SK-N-SH (cell line): ENCODE results near the gene SNCA. TPM values are rescaled to one million over a fixed set of nuclear protein-coding genes. Genes with fewer than 3 reads are reported as not detected.

Source experiments
- CTCF ChIA-PET: fragments of 300-600, 350-600 bp; formaldehyde crosslinking; extraction: SDS; loops from one replicate; lab custom pipeline; 2021; lab: Yijun Ruan, JAX
- POLR2A ChIA-PET: fragments of 350-600 bp; sonication (Branson Sonifier 250); formaldehyde crosslinking; extraction: SDS; loops from one replicate; lab custom pipeline; 2020; ENCODE audit warnings: antibody characterized with exemption, inconsistent platforms; lab: Yijun Ruan, JAX
- DNase-seq: peaks from one replicate; pipeline ENCODE4 v3.0.0; 2012
- H2AFZ ChIP-seq: fragments of 200-600 bp; sonication (generic); 2 replicates; pipeline ENCODE4 v1.8.1; 2016; ENCODE audit warnings: antibody characterized with exemption, mild to moderate bottlenecking, low read depth
- H3F3A ChIP-seq: fragments of 200-600 bp; sonication (generic); replicated peaks from 2 replicates; pipeline ENCODE3; 2016; ENCODE audit warnings: antibody characterized with exemption, mild to moderate bottlenecking; ENCODE audit not compliant: insufficient read depth
- H3K27ac ChIP-seq, 2 experiments: fragments of 200-500 bp in 1 of 2; fragments of 200-600 bp in 1 of 2; sonication (Bioruptor generic) in 1 of 2; sonication (generic), shearing (Covaris generic) in 1 of 2; 2 replicates each; pipeline versions ENCODE4 v1.5.1 to v1.6.1; 2014 to 2016; ENCODE audit warnings: low read depth in 2 of 2, inconsistent platforms in 1 of 2, low read length in 1 of 2, mild to moderate bottlenecking in 1 of 2, mixed read lengths in 1 of 2
- H3K27me3 ChIP-seq: fragments of 200-600 bp; sonication (generic), shearing (Covaris generic); 2 replicates; pipeline ENCODE4 v1.6.1; 2016; ENCODE audit warnings: mixed run types; ENCODE audit not compliant: insufficient read depth
- H3K36me3 ChIP-seq, 2 experiments: fragments of 200-500 bp in 1 of 2; fragments of 200-600 bp in 1 of 2; sonication (Bioruptor generic) in 1 of 2; sonication (generic) in 1 of 2; replicated peaks in 1 of 2; 2 replicates each; pipeline versions ENCODE3 to v1.5.1; 2014 to 2016; ENCODE audit warnings: low read length in 1 of 2, mild to moderate bottlenecking in 1 of 2; ENCODE audit not compliant: insufficient read depth in 2 of 2, control insufficient read depth in 1 of 2
- H3K4me1 ChIP-seq, 2 experiments: fragments of 200-500 bp in 1 of 2; fragments of 200-600 bp in 1 of 2; sonication (Bioruptor generic) in 1 of 2; sonication (generic), shearing (Covaris generic) in 1 of 2; 2 replicates each; pipeline versions ENCODE4 v1.5.1 to v1.6.1; 2014 to 2016; ENCODE audit warnings: low read depth in 1 of 2, low read length in 1 of 2, mixed run types in 1 of 2; ENCODE audit not compliant: insufficient read depth in 2 of 2, control insufficient read depth in 1 of 2
- H3K4me2 ChIP-seq: fragments of 200-600 bp; sonication (generic), shearing (Covaris generic); 2 replicates; pipeline ENCODE4 v1.6.1; 2017; ENCODE audit warnings: mixed run types
- H3K4me3 ChIP-seq, 2 experiments: fragments of 200-500 bp in 1 of 2; fragments of 200-600 bp in 1 of 2; sonication (Bioruptor generic) in 1 of 2; sonication (generic), shearing (Covaris generic) in 1 of 2; 2 replicates each; pipeline versions ENCODE4 v1.5.1 to v1.8.1; 2014 to 2016; ENCODE audit warnings: low read depth in 2 of 2, inconsistent platforms in 1 of 2, low read length in 1 of 2, mild to moderate bottlenecking in 1 of 2, mixed read lengths in 1 of 2, moderate library complexity in 1 of 2
- H3K79me2 ChIP-seq: fragments of 200-600 bp; sonication (generic); 2 replicates; pipeline ENCODE4 v1.8.1; 2017; ENCODE audit warnings: mild to moderate bottlenecking; ENCODE audit not compliant: insufficient read depth
- H3K9ac ChIP-seq: fragments of 200-600 bp; sonication (generic); 2 replicates; pipeline ENCODE4 v1.6.1; 2017; ENCODE audit warnings: mixed run types
- H3K9me2 ChIP-seq: fragments of 200-600 bp; sonication (generic); 2 replicates; pipeline ENCODE4 v1.6.1; 2017; ENCODE audit warnings: mixed run types
- H3K9me3 ChIP-seq: fragments of 200-600 bp; sonication (generic); 2 replicates; pipeline ENCODE4 v1.6.1; 2017; ENCODE audit warnings: mixed run types, mild to moderate bottlenecking, moderate library complexity
- H4K20me1 ChIP-seq: fragments of 200-600 bp; sonication (generic); 2 replicates; pipeline ENCODE4 v1.6.1; 2017; ENCODE audit warnings: mild to moderate bottlenecking, mixed run types; ENCODE audit not compliant: insufficient read depth
- ELF1 ChIP-seq: IDR thresholded peaks from 2 replicates; pipeline ENCODE4 v1.4.0; 2012
- EZH2phosphoT487 ChIP-seq: fragments of 200-600 bp; sonication (generic); IDR thresholded peaks from 2 replicates; pipeline ENCODE4 v1.6.1; 2017; ENCODE audit warnings: low read depth, mixed run types, mild to moderate bottlenecking, antibody characterized with exemption, moderate library complexity, borderline replicate concordance
- GATA2 ChIP-seq: sonication (generic); formaldehyde crosslinking; IDR thresholded peaks from 2 replicates; pipeline ENCODE4 v1.5.0; 2020; ENCODE audit warnings: mild to moderate bottlenecking, missing genetic modification reagents
- NRF1 ChIP-seq: IDR thresholded peaks from 2 replicates; pipeline ENCODE4 v1.6.1; 2012; ENCODE audit warnings: low read depth, mild to moderate bottlenecking, low read length
- WGBS: methylation state at CpG from one replicate; pipeline ENCODE4 v1.1.6; 2017; ENCODE audit warnings: low lambda C conversion rate; 5-methylcytosine and 5-hydroxymethylcytosine counted together
- polyA plus RNA-seq, 3 experiments: library from polyadenylated mRNA; depleted of rRNA; stranded (reverse); fragments of >200 nt; gene quantifications; 2 replicates each; pipeline ENCODE4 v1.2.3, GENCODE V29; 2012
- TF ChIP-seq, protein P1 (sequence below): fragments of 200-600 bp; sonication (generic); IDR thresholded peaks from 2 replicates; pipeline ENCODE4 v1.6.1; 2017; ENCODE audit warnings: antibody characterized with exemption, mild to moderate bottlenecking, moderate library complexity
- TF ChIP-seq, protein P2 (sequence below): IDR thresholded peaks from 2 replicates; pipeline ENCODE4 v1.6.1; 2012; ENCODE audit warnings: mild to moderate bottlenecking, low read depth, low read length, moderate library complexity
- TF ChIP-seq, protein P3 (sequence below): IDR thresholded peaks from 2 replicates; pipeline ENCODE4; 2012
- TF ChIP-seq, protein P4 (sequence below): IDR thresholded peaks from 2 replicates; pipeline ENCODE4 v1.4.0; 2012; ENCODE audit warnings: low read depth, borderline replicate concordance

The SNCA gene
- polyA plus RNA-seq, 1 of the 3 experiments (the other 2 are of a cell fraction) = 12.9 TPM

DNA sequence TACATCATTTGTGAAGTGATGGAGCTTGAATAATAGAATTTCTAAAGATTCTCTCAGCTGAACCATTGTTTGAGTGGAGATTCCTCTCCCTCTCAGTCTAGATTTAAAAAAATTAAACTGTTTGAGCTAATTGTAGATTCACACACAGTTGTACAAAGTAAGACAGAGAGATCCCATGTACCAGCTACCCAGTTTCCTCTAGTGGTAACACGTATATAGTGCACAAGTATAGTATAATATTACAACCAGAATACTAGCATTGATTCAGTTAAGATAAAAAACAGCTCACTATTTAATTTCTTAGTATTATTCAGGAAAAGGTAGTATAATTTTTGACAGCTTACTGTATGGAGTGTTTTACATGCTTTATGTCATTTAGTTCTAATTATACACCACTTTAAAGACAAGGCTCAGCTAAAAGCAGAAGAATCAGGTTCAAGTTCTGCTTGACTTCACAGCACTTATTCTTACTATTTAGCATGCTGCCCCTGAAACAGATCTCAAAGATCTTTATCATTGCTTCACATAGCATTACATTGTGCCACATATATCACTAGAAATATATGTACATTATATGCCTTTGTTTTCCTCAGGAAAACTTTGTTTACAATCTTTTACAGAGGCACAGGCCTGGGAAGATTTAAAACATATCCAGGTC lies 136.1 kb downstream of the SNCA start:
- H3K4me2 ChIP-seq = no peak overlapping the region
- no peak for DNase-seq
- 0 out of 2 replicates have a peak overlapping the region, but pooled peaks have one; percentile 8 for H2AFZ ChIP-seq
- no peaks in the 10 kb centered on the region for H3K79me2 ChIP-seq
- TF ChIP-seq NRF1 = no peak
- TF ChIP-seq, protein P1, sequence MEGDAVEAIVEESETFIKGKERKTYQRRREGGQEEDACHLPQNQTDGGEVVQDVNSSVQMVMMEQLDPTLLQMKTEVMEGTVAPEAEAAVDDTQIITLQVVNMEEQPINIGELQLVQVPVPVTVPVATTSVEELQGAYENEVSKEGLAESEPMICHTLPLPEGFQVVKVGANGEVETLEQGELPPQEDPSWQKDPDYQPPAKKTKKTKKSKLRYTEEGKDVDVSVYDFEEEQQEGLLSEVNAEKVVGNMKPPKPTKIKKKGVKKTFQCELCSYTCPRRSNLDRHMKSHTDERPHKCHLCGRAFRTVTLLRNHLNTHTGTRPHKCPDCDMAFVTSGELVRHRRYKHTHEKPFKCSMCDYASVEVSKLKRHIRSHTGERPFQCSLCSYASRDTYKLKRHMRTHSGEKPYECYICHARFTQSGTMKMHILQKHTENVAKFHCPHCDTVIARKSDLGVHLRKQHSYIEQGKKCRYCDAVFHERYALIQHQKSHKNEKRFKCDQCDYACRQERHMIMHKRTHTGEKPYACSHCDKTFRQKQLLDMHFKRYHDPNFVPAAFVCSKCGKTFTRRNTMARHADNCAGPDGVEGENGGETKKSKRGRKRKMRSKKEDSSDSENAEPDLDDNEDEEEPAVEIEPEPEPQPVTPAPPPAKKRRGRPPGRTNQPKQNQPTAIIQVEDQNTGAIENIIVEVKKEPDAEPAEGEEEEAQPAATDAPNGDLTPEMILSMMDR = 0 out of 2 replicates have a peak, but pooled peaks have one; percentile 10
- H3K9me3 ChIP-seq = no peaks in the 10 kb centered on the region
- no peak overlapping the region for H3K9ac ChIP-seq
- H3K4me3 ChIP-seq = no peak overlapping the region
- no peaks in the 10 kb centered on the region for H3F3A ChIP-seq
- CTCF ChIA-PET = interaction anchor here (0.7 to 1.4 kb wide), 8 partner anchors 9 to 168 kb away, joined by 3 read pairs; no protein-coding TSS in a partner anchor
- H3K4me1 ChIP-seq = no peaks in the 10 kb centered on the region
- no peaks in the 10 kb centered on the region for H4K20me1 ChIP-seq
- whole genome bisulfite sequencing = 71% methylated on average over 1 of the region's 1 CpG
- no peaks in the 10 kb centered on the region for H3K27me3 ChIP-seq
- POLR2A ChIA-PET = no interaction called here
- H3K9me2 ChIP-seq = no peaks in the 10 kb centered on the region
- no peaks in the 10 kb centered on the region for H3K36me3 ChIP-seq
- no peak overlapping the region for H3K27ac ChIP-seq

DNA sequence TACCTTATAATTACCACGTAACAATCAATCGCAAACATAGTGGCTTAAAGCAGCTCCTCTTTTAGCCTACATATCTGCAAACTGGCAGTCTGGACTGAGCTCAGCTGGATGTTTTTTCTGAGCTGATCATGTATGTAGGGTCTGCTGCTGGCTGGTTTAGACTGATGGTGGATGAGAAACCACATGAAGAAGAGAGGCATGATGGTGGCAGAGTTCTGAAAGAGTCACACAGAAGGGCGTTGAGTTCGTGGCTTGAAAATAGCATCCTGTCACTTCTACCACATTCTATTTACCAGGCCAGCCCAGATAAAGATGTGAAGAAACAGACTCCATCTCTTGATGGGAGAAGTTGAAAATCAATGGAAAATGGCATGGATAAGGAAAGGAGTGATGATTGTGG lies 151.3 kb downstream of the SNCA start:
- no peak overlapping the region for H3K4me2 ChIP-seq
- H2AFZ ChIP-seq = no peak overlapping the region
- no peaks in the 10 kb centered on the region for H4K20me1 ChIP-seq
- no peaks in the 10 kb centered on the region for H3K9me3 ChIP-seq
- TF ChIP-seq, protein P2, sequence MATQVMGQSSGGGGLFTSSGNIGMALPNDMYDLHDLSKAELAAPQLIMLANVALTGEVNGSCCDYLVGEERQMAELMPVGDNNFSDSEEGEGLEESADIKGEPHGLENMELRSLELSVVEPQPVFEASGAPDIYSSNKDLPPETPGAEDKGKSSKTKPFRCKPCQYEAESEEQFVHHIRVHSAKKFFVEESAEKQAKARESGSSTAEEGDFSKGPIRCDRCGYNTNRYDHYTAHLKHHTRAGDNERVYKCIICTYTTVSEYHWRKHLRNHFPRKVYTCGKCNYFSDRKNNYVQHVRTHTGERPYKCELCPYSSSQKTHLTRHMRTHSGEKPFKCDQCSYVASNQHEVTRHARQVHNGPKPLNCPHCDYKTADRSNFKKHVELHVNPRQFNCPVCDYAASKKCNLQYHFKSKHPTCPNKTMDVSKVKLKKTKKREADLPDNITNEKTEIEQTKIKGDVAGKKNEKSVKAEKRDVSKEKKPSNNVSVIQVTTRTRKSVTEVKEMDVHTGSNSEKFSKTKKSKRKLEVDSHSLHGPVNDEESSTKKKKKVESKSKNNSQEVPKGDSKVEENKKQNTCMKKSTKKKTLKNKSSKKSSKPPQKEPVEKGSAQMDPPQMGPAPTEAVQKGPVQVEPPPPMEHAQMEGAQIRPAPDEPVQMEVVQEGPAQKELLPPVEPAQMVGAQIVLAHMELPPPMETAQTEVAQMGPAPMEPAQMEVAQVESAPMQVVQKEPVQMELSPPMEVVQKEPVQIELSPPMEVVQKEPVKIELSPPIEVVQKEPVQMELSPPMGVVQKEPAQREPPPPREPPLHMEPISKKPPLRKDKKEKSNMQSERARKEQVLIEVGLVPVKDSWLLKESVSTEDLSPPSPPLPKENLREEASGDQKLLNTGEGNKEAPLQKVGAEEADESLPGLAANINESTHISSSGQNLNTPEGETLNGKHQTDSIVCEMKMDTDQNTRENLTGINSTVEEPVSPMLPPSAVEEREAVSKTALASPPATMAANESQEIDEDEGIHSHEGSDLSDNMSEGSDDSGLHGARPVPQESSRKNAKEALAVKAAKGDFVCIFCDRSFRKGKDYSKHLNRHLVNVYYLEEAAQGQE = no peak
- TF ChIP-seq, all 33 proteins: peak for 0
- Histone ChIP-seq H3F3A (no peaks in the 10 kb centered on the region), H3K79me2 (no peaks in the 10 kb centered on the region), H3K9me2 (no peaks in the 10 kb centered on the region), H3K36me3 (no peaks in the 10 kb centered on the region), H3K27ac (no peak overlapping the region), H3K4me1 (no peaks in the 10 kb centered on the region), H3K4me3 (no peak overlapping the region), H3K9ac (no peak overlapping the region), H3K27me3 (no peaks in the 10 kb centered on the region)
- 81% methylated on average over 4 of the region's 4 CpGs for WGBS
- CTCF ChIA-PET = interaction anchor here (1.2 kb wide), 2 partner anchors 15 to 91 kb away, joined by 3 read pairs; no protein-coding TSS in a partner anchor
- DNase-seq = no peak
- POLR2A ChIA-PET = no interaction called here

DNA sequence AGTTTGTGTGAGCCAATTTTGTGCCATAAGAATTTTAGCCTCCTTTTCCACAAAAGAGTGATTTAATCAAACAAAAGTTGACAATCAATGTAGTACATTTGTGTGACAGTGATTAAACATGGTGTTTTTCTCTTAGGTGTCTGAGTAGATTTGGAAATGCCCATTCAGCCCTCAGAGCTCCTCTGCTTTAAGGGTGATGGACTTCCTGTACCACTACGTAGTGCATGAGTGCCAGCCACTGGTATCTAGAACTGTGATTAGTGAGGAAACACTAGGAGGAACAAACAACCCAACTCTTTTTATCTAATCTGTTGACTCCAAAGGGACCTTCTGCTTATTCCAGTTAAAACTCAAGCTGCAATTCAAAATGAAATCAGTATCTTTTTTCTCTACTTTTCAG lies 151.7 kb downstream of the SNCA start:
- H2AFZ ChIP-seq = no peak overlapping the region
- CTCF ChIA-PET = no interaction called here
- no peaks in the 10 kb centered on the region for H3K9me3 ChIP-seq
- H3K4me3 ChIP-seq = no peak overlapping the region
- POLR2A ChIA-PET = no interaction called here
- no peaks in the 10 kb centered on the region for H3K4me1 ChIP-seq
- H3K9ac ChIP-seq = no peak overlapping the region
- no peaks in the 10 kb centered on the region for H3K36me3 ChIP-seq
- H3K79me2 ChIP-seq = no peaks in the 10 kb centered on the region
- 63% methylated on average over 1 of the region's 1 CpG for WGBS
- H3K27ac ChIP-seq = no peak overlapping the region
- no peak overlapping the region for H3K4me2 ChIP-seq
- DNase-seq = no peak
- no peaks in the 10 kb centered on the region for H3K9me2 ChIP-seq
- TF ChIP-seq EZH2phosphoT487 (no peak), ELF1 (no peak), GATA2 (CRISPR knock-in tag) (no peak)
- TF ChIP-seq, protein P1 = no peak
- TF ChIP-seq, protein P3, sequence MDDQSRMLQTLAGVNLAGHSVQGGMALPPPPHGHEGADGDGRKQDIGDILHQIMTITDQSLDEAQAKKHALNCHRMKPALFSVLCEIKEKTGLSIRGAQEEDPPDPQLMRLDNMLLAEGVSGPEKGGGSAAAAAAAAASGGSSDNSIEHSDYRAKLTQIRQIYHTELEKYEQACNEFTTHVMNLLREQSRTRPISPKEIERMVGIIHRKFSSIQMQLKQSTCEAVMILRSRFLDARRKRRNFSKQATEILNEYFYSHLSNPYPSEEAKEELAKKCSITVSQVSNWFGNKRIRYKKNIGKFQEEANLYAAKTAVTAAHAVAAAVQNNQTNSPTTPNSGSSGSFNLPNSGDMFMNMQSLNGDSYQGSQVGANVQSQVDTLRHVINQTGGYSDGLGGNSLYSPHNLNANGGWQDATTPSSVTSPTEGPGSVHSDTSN = no peak
- TF ChIP-seq, protein P4, sequence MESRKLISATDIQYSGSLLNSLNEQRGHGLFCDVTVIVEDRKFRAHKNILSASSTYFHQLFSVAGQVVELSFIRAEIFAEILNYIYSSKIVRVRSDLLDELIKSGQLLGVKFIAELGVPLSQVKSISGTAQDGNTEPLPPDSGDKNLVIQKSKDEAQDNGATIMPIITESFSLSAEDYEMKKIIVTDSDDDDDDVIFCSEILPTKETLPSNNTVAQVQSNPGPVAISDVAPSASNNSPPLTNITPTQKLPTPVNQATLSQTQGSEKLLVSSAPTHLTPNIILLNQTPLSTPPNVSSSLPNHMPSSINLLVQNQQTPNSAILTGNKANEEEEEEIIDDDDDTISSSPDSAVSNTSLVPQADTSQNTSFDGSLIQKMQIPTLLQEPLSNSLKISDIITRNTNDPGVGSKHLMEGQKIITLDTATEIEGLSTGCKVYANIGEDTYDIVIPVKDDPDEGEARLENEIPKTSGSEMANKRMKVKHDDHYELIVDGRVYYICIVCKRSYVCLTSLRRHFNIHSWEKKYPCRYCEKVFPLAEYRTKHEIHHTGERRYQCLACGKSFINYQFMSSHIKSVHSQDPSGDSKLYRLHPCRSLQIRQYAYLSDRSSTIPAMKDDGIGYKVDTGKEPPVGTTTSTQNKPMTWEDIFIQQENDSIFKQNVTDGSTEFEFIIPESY = no peak
- H3K27me3 ChIP-seq = no peaks in the 10 kb centered on the region
- H3F3A ChIP-seq = no peaks in the 10 kb centered on the region
- no peaks in the 10 kb centered on the region for H4K20me1 ChIP-seq
